Pancreas (tissue), 10 donors: ENCODE measurements around the gene ANO9. TPM values are rescaled to one million over a fixed set of nuclear protein-coding genes. Genes with fewer than 3 reads are reported as not detected.
A peak's percentile ranks its signal among the peaks of the same experiment; 100 is the strongest.

Experiments used
- ATAC-seq, 4 donors: fragments of 200-7000 bp; cut with Tn5 transposase; one replicate each; pipeline versions ENCODE4 v1.8.0 to v1.9.1; 2020; ENCODE audit warnings: mild to moderate bottlenecking in 4 of 4, moderate library complexity in 4 of 4
- DNase-seq, 6 donors: peaks; one replicate each; pipeline ENCODE4 v3.0.0-alpha.2; 2020
- FAIRE-seq: peaks from 2 replicates; lab custom pipeline; 2012; peaks lifted over from hg19 to GRCh38; lab: Jason Lieb, UNC
- H3K27ac ChIP-seq, 4 donors: fragments of 200-600 bp; sonication (generic); 1 replicate in 3 of 4; 2 replicates in 1 of 4; pipeline versions ENCODE4 v1.5.0 to v1.8.0; 2020
- H3K27me3 ChIP-seq, 4 donors: fragments of 200-600 bp; one replicate each; pipeline ENCODE4 v1.8.0; 2021
- H3K36me3 ChIP-seq, 3 donors: fragments of 200-600 bp; sonication (generic) in 1 of 3; one replicate each; pipeline versions ENCODE4 v1.5.0 to v1.8.0; 2020 to 2021
- H3K4me1 ChIP-seq, 3 donors: fragments of 200-600 bp; one replicate each; pipeline ENCODE4 v1.8.0; 2021
- H3K4me3 ChIP-seq, 4 donors: fragments of 200-600 bp; sonication (generic) in 2 of 4; one replicate each; pipeline versions ENCODE4 v1.5.0 to v1.8.0; 2020 to 2021
- H3K9me3 ChIP-seq, 4 donors: fragments of 200-600 bp; one replicate each; pipeline ENCODE4 v1.8.0; 2021
- WGBS, 2 donors: extraction: QIAGEN DNeasy Blood & Tissue Kit; methylation state at CpG; one replicate each; pipeline ENCODE4 v1.1.7; 2013; 5-methylcytosine and 5-hydroxymethylcytosine counted together
- intact Hi-C, 3 donors: fragments of 100-400 bp; cut with DNase I; formaldehyde crosslinking; loops; one replicate each; pipeline versions ENCODE4 v1.11.1 to v1.14.2; 2022
- polyA plus RNA-seq, 2 donors: library from polyadenylated mRNA; stranded (reverse); fragments of 200-250 nt; gene quantifications; one replicate each; pipeline ENCODE4 v1.2.3, GENCODE V29; 2013
- total RNA-seq, 6 donors: library from RNA; stranded (reverse); fragmentation: NEBNext Ultra II Directional in 4 of 6; extraction: Animal tissue kit (Norgen Biotek cat#: 25700) in 4 of 6; gene quantifications; one replicate each; pipeline versions ENCODE4 v1.2.1 to v1.2.4, GENCODE V29; 2021 to 2023
- TF ChIP-seq, protein P1 (sequence below), 4 donors: fragments of 200-600 bp; sonication (generic) in 3 of 4; IDR thresholded peaks; one replicate each; pipeline versions ENCODE4 v1.5.0 to v1.8.0; 2021; ENCODE audit warnings: antibody characterized with exemption in 4 of 4
- donor health status: healthy with polysubstance abuse.
- donor health status: DM: no; HTN: no; CAD: no; lungs with moderate emphysema.
- donor health status: DM: no; HTN: no; CAD: no.
- donor health status: control.
- donor health status: control.
- donor health status: Bipolar disorder and iron deficiency.
- donor health status: DM: yes; HTN: yes; CAD: no.
- donor health status: DM: no; HTN: no; CAD: no.
- donor health status: DM: no; HTN: no; CAD: no.
- donor health status: DM: yes; HTN: yes; CAD: no.

Gene ANO9
- total and polyA plus RNA-seq, 8 donors: 6.2 to 68.7 (median 14.9) TPM

GRCh38 chr11:417652-418342, 24.0 kb downstream of the ANO9 start:
- FAIRE-seq (no peak), ATAC-seq (peak in 2 of 4 donors; percentile 1 to 3), DNase-seq (peak in 4 of 6 donors; percentile 3 to 71 (median 28))
- Histone ChIP-seq H3K27me3 (no peaks in the 10 kb centered on the region), H3K36me3 (no peaks in the 10 kb centered on the region), H3K4me3 (peak overlapping the region; percentile 48 to 86 (median 74)), H3K27ac (peak overlapping the region; percentile 54 to 77 (median 64)), H3K4me1 (peaks cover 0 to 10% (median 0%) of the 10 kb centered on the region in 3 donors), H3K9me3 (no peaks in the 10 kb centered on the region)
- intact Hi-C loops: no loop called here
- 49 to 51% methylated on average over 19 of the region's 19 CpGs for WGBS, 2 donors
- TF ChIP-seq, protein P1, sequence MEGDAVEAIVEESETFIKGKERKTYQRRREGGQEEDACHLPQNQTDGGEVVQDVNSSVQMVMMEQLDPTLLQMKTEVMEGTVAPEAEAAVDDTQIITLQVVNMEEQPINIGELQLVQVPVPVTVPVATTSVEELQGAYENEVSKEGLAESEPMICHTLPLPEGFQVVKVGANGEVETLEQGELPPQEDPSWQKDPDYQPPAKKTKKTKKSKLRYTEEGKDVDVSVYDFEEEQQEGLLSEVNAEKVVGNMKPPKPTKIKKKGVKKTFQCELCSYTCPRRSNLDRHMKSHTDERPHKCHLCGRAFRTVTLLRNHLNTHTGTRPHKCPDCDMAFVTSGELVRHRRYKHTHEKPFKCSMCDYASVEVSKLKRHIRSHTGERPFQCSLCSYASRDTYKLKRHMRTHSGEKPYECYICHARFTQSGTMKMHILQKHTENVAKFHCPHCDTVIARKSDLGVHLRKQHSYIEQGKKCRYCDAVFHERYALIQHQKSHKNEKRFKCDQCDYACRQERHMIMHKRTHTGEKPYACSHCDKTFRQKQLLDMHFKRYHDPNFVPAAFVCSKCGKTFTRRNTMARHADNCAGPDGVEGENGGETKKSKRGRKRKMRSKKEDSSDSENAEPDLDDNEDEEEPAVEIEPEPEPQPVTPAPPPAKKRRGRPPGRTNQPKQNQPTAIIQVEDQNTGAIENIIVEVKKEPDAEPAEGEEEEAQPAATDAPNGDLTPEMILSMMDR (IDR thresholded peaks at IDR 0.05): no peak

DNA sequence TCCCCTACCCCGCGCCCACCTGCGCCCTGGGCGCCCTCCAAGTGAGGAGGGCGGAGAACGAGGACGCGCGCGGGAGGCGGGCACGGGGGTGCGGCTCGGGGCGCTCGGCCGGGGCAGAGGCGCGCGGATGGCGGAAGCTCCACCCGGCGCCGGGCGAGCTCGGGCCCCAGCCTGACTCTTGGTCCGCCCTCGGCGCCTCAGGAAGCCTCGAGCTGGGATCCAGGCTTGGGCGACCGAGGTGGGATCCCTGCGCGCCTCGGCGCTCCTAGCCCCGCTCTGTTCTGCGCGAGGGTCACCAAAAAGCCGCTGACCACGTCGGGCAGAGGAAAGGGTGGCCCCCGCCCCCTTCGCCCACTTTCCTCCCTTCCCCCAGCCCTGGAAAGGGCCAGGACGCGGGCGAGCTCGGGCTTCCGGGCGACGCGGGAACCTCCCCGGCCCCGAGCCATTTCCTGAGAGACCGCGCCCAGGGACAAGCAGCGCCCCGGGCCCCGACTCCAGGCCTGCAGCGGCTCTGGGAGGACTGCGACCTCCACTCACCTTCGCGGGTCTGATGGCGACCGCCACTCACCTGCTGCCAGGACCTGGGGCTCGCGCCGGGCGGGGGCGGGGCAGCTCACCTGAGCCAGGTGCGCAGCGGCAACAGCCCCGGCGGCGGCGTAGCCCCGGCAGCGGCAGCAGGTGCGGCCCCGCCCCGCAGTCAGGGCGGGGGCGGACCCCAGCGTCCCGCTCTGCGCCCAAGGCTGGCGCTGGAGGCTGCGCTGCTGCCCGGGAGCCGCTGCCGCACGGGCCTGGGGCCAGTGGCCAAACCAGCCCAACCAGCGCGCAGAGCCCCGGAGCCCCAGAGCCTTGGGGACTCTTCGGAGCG, 24.8 kb downstream of the ANO9 start:
- DNase-seq (peak; percentile 80 to 91 (median 84)), ATAC-seq (peak; percentile 91 to 93 (median 92)), FAIRE-seq (no peak)
- Histone ChIP-seq H3K27ac (peak overlapping the region; percentile 54 to 77 (median 64)), H3K4me1 (peaks cover 0 to 10% (median 0%) of the 10 kb centered on the region in 3 donors), H3K27me3 (no peaks in the 10 kb centered on the region), H3K4me3 (peak overlapping the region; percentile 48 to 86 (median 74)), H3K36me3 (no peaks in the 10 kb centered on the region), H3K9me3 (no peaks in the 10 kb centered on the region)
- intact Hi-C loops: no loop called here
- TF ChIP-seq, protein P1 (IDR thresholded peaks at IDR 0.05): no peak
- 0 to 1% methylated on average over 73 to 97 of the region's 97 CpGs for WGBS, 2 donors

GRCh38 chr11:416051-416756, 25.6 kb downstream of the ANO9 start:
- H3K9me3 ChIP-seq: no peaks in the 10 kb centered on the region
- peak; percentile 1 to 28 (median 14) for ATAC-seq
- peak overlapping the region; percentile 48 to 86 (median 74) for H3K4me3 ChIP-seq
- DNase-seq: peak in 5 of 6 donors; percentile 6 to 80 (median 35)
- H3K27me3 ChIP-seq: no peaks in the 10 kb centered on the region
- no peaks in the 10 kb centered on the region for H3K36me3 ChIP-seq
- peaks cover 0 to 10% (median 0%) of the 10 kb centered on the region in 3 donors for H3K4me1 ChIP-seq
- intact Hi-C loops: no loop called here
- 6 to 8% methylated on average over 45 of the region's 45 CpGs for WGBS, 2 donors
- no peak for FAIRE-seq
- H3K27ac ChIP-seq: peak overlapping the region; percentile 54 to 77 (median 64)
- TF ChIP-seq, protein P1 (IDR thresholded peaks at IDR 0.05): no peak

DNA sequence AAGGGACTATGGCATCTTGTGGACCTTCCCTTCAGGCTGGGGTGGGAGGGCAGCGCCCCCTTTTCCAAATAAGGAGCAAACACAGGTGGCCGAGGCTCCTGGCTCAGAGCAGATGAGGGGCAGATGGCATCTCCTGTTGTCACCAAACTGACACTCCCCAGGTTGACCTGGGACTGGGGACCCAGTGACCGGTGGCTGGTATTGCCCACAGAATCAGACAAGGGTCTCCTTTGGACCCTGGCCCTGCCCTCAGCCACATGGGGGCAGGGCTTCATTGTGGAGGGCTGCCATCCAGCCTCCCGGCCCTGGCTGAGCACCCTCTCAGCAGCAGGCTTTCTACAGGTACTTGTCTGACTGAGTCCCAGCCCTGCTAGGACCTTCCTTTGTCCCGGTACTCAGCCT, 26.2 kb downstream of the ANO9 start:
- H3K4me3 ChIP-seq: peak overlapping the region in 2 of 4 donors; percentile 67 to 86

More for the DNA sequence above, 26.2 kb downstream of the ANO9 start:
- no peak for FAIRE-seq
- Histone ChIP-seq H3K4me1 (peaks cover 0 to 10% (median 0%) of the 10 kb centered on the region in 3 donors), H3K36me3 (no peaks in the 10 kb centered on the region), H3K27me3 (no peaks in the 10 kb centered on the region), H3K9me3 (no peaks in the 10 kb centered on the region), H3K27ac (no peak overlapping the region)
- no peak for ATAC-seq
- intact Hi-C loops: no loop called here
- peak in 3 of 6 donors; percentile 7 to 53 (median 25) for DNase-seq
- TF ChIP-seq, protein P1 (IDR thresholded peaks at IDR 0.05): no peak
- 62 to 73% methylated on average over 5 of the region's 5 CpGs for WGBS, 2 donors
